IMR-90 (cell line): Measurements from ENCODE around the gene AMD1.

ENCODE experiments used
- BHLHE40 ChIP-seq: fragments of 150-350 bp; IDR thresholded peaks from 2 replicates; pipeline ENCODE4 v1.6.1; 2016; ENCODE audit warnings: mild to moderate bottlenecking, low read depth, low read length
- CEBPB ChIP-seq: IDR thresholded peaks from 2 replicates; pipeline ENCODE4 v1.6.1; 2012; ENCODE audit warnings: low read depth, low read length, improper control_type of control experiment
- CHD1 ChIP-seq: IDR thresholded peaks from 2 replicates; pipeline ENCODE4 v1.6.1; 2012; ENCODE audit warnings: low read depth, low read length, improper control_type of control experiment
- CTCF ChIP-seq: conservative IDR thresholded peaks from 2 replicates; pipeline ENCODE4 v1.5.1; 2012; ENCODE audit warnings: mild to moderate bottlenecking, low read depth, low read length, improper control_type of control experiment
- FOS ChIP-seq: fragments of 150-350 bp; IDR thresholded peaks from 2 replicates; pipeline ENCODE4 v1.6.1; 2016; ENCODE audit warnings: low read depth, low read length
- MAZ ChIP-seq: IDR thresholded peaks from 2 replicates; pipeline ENCODE4 v1.6.1; 2012; ENCODE audit warnings: low read depth, mild to moderate bottlenecking, low read length, improper control_type of control experiment, moderate library complexity, borderline replicate concordance
- MXI1 ChIP-seq: IDR thresholded peaks from 2 replicates; pipeline ENCODE4 v1.6.1; 2012; ENCODE audit warnings: low read depth, mild to moderate bottlenecking, low read length, moderate library complexity, borderline replicate concordance
- POLR2A ChIP-seq: IDR thresholded peaks from 2 replicates; pipeline ENCODE4 v1.6.1; 2012; ENCODE audit warnings: mild to moderate bottlenecking, low read depth, low read length
- RAD21 ChIP-seq: IDR thresholded peaks from 2 replicates; pipeline ENCODE4 v1.6.1; 2012; ENCODE audit warnings: low read length, improper control_type of control experiment
- RCOR1 ChIP-seq: IDR thresholded peaks from 2 replicates; pipeline ENCODE4 v1.6.1; 2012; ENCODE audit warnings: mild to moderate bottlenecking, low read length, improper control_type of control experiment; ENCODE audit not compliant: insufficient replicate concordance
- RFX5 ChIP-seq: IDR thresholded peaks from 2 replicates; pipeline ENCODE4 v1.8.0; 2012; ENCODE audit warnings: low read depth, mild to moderate bottlenecking, low read length, moderate library complexity
- SMC3 ChIP-seq: fragments of 150-350 bp; IDR thresholded peaks from 2 replicates; pipeline ENCODE4 v1.6.1; 2016; ENCODE audit warnings: low read depth, mild to moderate bottlenecking, antibody characterized with exemption, low read length, moderate library complexity

- no peak for TF ChIP-seq RAD21
- no peak for TF ChIP-seq CTCF
- TF ChIP-seq SMC3 = no peak
- TF ChIP-seq POLR2A = no peak
- TF ChIP-seq BHLHE40 = no peak
- TF ChIP-seq CHD1 = no peak
- no peak for TF ChIP-seq FOS
- TF ChIP-seq CEBPB = no peak
- TF ChIP-seq MAZ = no peak
- TF ChIP-seq RFX5 = no peak
- no peak for TF ChIP-seq RCOR1
- no peak for TF ChIP-seq MXI1
Measured at GRCh38 chr6:110864824-110865223, 9.8 kb upstream of the AMD1 start.
